ENCODE measurements around the gene TRPV2.

DNA sequence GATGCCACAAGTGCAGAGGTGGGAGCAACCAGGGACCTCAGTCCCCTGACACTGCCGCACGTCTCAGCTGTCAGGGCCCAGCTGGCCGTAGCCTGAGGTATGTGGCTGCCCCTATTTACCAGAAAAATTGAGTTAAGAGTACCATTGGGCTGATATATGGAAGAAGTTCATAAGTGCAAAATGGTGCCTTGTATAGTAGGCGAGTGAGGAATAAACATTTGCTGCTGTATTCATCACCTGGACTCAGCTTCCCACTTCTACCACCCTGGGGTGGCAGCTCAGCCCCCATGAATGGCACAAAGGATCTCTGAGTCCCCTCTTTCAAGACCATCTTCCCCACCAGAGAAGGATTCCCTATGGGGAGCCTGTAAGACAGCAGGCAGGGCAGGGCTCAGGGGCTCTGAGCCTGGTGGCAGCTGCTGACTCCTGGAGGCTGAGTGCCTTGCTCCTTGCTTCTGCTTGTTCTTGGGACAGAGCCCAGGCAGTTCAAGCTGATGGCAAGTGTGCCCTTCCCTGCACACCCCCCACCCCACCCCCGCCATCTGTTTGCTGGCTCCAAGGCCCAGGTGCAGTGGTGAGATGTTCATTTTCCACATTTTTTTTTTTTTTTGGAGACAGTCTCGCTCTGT is 29.0 kb downstream of the TRPV2 start:
- TF ChIP-seq, protein P1, sequence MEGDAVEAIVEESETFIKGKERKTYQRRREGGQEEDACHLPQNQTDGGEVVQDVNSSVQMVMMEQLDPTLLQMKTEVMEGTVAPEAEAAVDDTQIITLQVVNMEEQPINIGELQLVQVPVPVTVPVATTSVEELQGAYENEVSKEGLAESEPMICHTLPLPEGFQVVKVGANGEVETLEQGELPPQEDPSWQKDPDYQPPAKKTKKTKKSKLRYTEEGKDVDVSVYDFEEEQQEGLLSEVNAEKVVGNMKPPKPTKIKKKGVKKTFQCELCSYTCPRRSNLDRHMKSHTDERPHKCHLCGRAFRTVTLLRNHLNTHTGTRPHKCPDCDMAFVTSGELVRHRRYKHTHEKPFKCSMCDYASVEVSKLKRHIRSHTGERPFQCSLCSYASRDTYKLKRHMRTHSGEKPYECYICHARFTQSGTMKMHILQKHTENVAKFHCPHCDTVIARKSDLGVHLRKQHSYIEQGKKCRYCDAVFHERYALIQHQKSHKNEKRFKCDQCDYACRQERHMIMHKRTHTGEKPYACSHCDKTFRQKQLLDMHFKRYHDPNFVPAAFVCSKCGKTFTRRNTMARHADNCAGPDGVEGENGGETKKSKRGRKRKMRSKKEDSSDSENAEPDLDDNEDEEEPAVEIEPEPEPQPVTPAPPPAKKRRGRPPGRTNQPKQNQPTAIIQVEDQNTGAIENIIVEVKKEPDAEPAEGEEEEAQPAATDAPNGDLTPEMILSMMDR (IDR thresholded peaks at IDR 0.05; ENCODE audit: borderline replicate concordance, extremely low read depth, low read length, poor library complexity, severe bottlenecking) = no peak
- TF ChIP-seq EZH2 (IDR thresholded peaks at IDR 0.05; ENCODE audit: borderline replicate concordance, low read depth, low read length, severe bottlenecking) = no peak
